ENCODE measurements around the gene COL27A1. TPM values are rescaled to one million over a fixed set of nuclear protein-coding genes. Genes with fewer than 3 reads are reported as not detected.
"Not testable (repeated sequence)": the region's sequence is repeated elsewhere in the genome, so short reads cannot be mapped to it uniquely, and the experiment has no call there.

COL27A1 gene
- total RNA-seq, 1 donor from 2014 or later, result 8.0 TPM

GRCh38 chr9:114314881-114315722, 159.8 kb downstream of the COL27A1 start:
- DNase-seq, result no peak
- intact Hi-C loops (cut with DNase I), result no loop called here
- ATAC-seq (ENCODE audit: poor library complexity), result no peak

GRCh38 chr9:114315723-114316363, 160.5 kb downstream of the COL27A1 start:
- DNase-seq (no peak), ATAC-seq (ENCODE audit: poor library complexity) (no peak)
- intact Hi-C loops (cut with DNase I), result no loop called here

GRCh38 chr9:114316605-114317230, 161.4 kb downstream of the COL27A1 start:
- DNase-seq (no peak), ATAC-seq (ENCODE audit: poor library complexity) (no peak)
- intact Hi-C loops (cut with DNase I), result no loop called here

- no peak for DNase-seq
- no peak for ATAC-seq (ENCODE audit: poor library complexity)
- intact Hi-C loops (cut with DNase I), result no loop called here
Measured at GRCh38 chr9:114317665-114318357, 162.5 kb downstream of the COL27A1 start.

- intact Hi-C loops (cut with DNase I), result no loop called here
- no peak for ATAC-seq (ENCODE audit: poor library complexity)
- no peak for DNase-seq
Measured at GRCh38 chr9:114318416-114318815, 163.1 kb downstream of the COL27A1 start.

- no peak for ATAC-seq (ENCODE audit: poor library complexity)
- intact Hi-C loops (cut with DNase I), result no loop called here
- DNase-seq, result no peak
Measured at GRCh38 chr9:114319147-114319546, 163.8 kb downstream of the COL27A1 start.

- intact Hi-C loops (cut with DNase I); DNase-seq; ATAC-seq (ENCODE audit: poor library complexity): not testable (repeated sequence)
Measured at GRCh38 chr9:114320710-114321109, 165.4 kb downstream of the COL27A1 start.

- no peak for DNase-seq
- intact Hi-C loops (cut with DNase I), result no loop called here
- no peak for ATAC-seq (ENCODE audit: poor library complexity)
Measured at GRCh38 chr9:114321759-114322158, 166.4 kb downstream of the COL27A1 start.

GRCh38 chr9:114322160-114322818, 167.0 kb downstream of the COL27A1 start:
- DNase-seq; intact Hi-C loops (cut with DNase I); ATAC-seq (ENCODE audit: poor library complexity): not testable (repeated sequence)

GRCh38 chr9:114322831-114323531, 167.6 kb downstream of the COL27A1 start, which contains the start of gene ORM1:
Gene ORM1, plus strand, starts transcription at chr9:114323098. Its CDS starts 36 bp downstream, at chr9:114323134.
- peak; percentile 36 for ATAC-seq (ENCODE audit: poor library complexity)
- DNase-seq; intact Hi-C loops (cut with DNase I): not testable (repeated sequence)

- DNase-seq; intact Hi-C loops (cut with DNase I); ATAC-seq (ENCODE audit: poor library complexity): not testable (repeated sequence)
Measured at GRCh38 chr9:114323849-114324248, 168.5 kb downstream of the COL27A1 start.

GRCh38 chr9:114324492-114324891, 169.2 kb downstream of the COL27A1 start:
- intact Hi-C loops (cut with DNase I), result no loop called here
- ATAC-seq (ENCODE audit: poor library complexity) (no peak), DNase-seq (no peak)

- DNase-seq; ATAC-seq (ENCODE audit: poor library complexity); intact Hi-C loops (cut with DNase I): not testable (repeated sequence)
Measured at GRCh38 chr9:114324965-114325364, 169.6 kb downstream of the COL27A1 start.

- intact Hi-C loops (cut with DNase I); DNase-seq; ATAC-seq (ENCODE audit: poor library complexity): not testable (repeated sequence)
Measured at GRCh38 chr9:114325684-114326254, 170.4 kb downstream of the COL27A1 start.

GRCh38 chr9:114327749-114328148, 172.4 kb downstream of the COL27A1 start:
- no peak for ATAC-seq (ENCODE audit: poor library complexity)
- intact Hi-C loops (cut with DNase I), result no loop called here
- DNase-seq, result no peak

- intact Hi-C loops (cut with DNase I); DNase-seq; ATAC-seq (ENCODE audit: poor library complexity): not testable (repeated sequence)
Measured at GRCh38 chr9:114328357-114328820, 173.1 kb downstream of the COL27A1 start.

GRCh38 chr9:114328937-114329624, 173.7 kb downstream of the COL27A1 start:
- intact Hi-C loops (cut with DNase I); DNase-seq: not testable (repeated sequence)

More at GRCh38 chr9:114328937-114329624, 173.7 kb downstream of the COL27A1 start:
- ATAC-seq (ENCODE audit: poor library complexity), result not testable (repeated sequence)

Data from Right ventricle myocardium superior (tissue), 1 donor.